Ishikawa (cell line): Measurements from ENCODE around the gene ZBED6.

Experiments
- CEBPB ChIP-seq: IDR thresholded peaks from 2 replicates; pipeline ENCODE4 v1.6.1; 2012
- EP300 ChIP-seq: IDR thresholded peaks from 2 replicates; pipeline ENCODE4 v1.6.1; 2012; ENCODE audit warnings: borderline replicate concordance
- FOXM1 ChIP-seq: IDR thresholded peaks from 2 replicates; pipeline ENCODE4 v1.6.1; 2012; ENCODE audit warnings: low read depth, borderline replicate concordance
- RAD21 ChIP-seq: IDR thresholded peaks from 2 replicates; pipeline ENCODE4 v1.6.1; 2012; ENCODE audit warnings: low read depth
- TEAD4 ChIP-seq: IDR thresholded peaks from 2 replicates; pipeline ENCODE4 v1.6.1; 2012
- YY1 ChIP-seq: IDR thresholded peaks from 2 replicates; pipeline ENCODE4 v1.6.1; 2012; ENCODE audit warnings: low read depth

DNA sequence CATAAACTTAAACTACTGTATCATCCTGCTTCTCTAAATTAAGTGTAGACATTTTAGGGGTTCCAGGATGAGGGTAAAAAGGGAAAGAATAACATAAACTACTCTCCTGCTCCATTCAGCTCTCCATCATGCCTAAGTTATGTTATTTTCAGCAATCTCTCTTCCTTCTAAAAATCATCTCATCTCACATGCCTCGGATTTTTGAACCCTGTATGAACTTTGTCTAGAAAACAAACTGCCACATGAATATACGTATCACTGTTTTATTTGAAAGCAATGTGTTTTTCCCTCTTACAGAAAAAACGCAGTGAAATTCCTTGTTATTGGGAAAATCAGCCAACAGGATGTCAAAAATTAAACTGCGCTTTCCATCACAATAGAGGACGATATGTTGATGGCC lies 32.6 kb downstream of the ZBED6 start:
- no peak for TF ChIP-seq FOXM1
- no peak for TF ChIP-seq CEBPB
- no peak for TF ChIP-seq RAD21
- no peak for TF ChIP-seq EP300
- no peak for TF ChIP-seq TEAD4
- TF ChIP-seq YY1, result no peak
